SK-N-SH treated with all-trans-retinoic acid at 6 μM for 48 hours (cell line): ENCODE results near the gene MEG3.

Experiments
- ATAC-seq: fragments of 200-7000 bp; cut with Tn5 transposase; 3 replicates; pipeline ENCODE4 v1.9.1; 2020; ENCODE audit warnings: mild to moderate bottlenecking, moderate library complexity
- ARNTL ChIP-seq: fragments of 450-650 bp; formaldehyde crosslinking; IDR thresholded peaks from 2 replicates; pipeline ENCODE4 v1.5.0; 2020; ENCODE audit warnings: low read depth, mild to moderate bottlenecking, moderate library complexity, borderline replicate concordance
- CSDC2 ChIP-seq: fragments of 250-450 bp; sonication (Bioruptor Pico); IDR thresholded peaks from 2 replicates; pipeline ENCODE4 v1.5.0; 2020; ENCODE audit warnings: mild to moderate bottlenecking, moderate library complexity
- ESRRG ChIP-seq: fragments of 250-450 bp; sonication (Bioruptor Pico); IDR thresholded peaks from 2 replicates; pipeline ENCODE4 v1.6.1; 2021; ENCODE audit warnings: mild to moderate bottlenecking
- GLIS3 ChIP-seq: fragments of 250-450 bp; sonication (Bioruptor Pico); IDR thresholded peaks from 2 replicates; pipeline ENCODE4 v1.5.0; 2020; ENCODE audit warnings: mild to moderate bottlenecking, moderate library complexity
- ISL1 ChIP-seq: fragments of 250-450 bp; sonication (Bioruptor Pico); IDR thresholded peaks from 2 replicates; pipeline ENCODE4 v2.1.2; 2022; ENCODE audit warnings: mild to moderate bottlenecking, moderate library complexity
- PPARA ChIP-seq: fragments of 250-450 bp; sonication (Bioruptor Pico); IDR thresholded peaks from 2 replicates; pipeline ENCODE4 v1.5.0; 2020; ENCODE audit warnings: mild to moderate bottlenecking, borderline replicate concordance
- RARB ChIP-seq: fragments of 250-450 bp; sonication (Bioruptor Pico); IDR thresholded peaks from 2 replicates; pipeline ENCODE4 v1.8.0; 2021; ENCODE audit warnings: mild to moderate bottlenecking, moderate library complexity
- SNAI2 ChIP-seq: fragments of 250-450 bp; sonication (Bioruptor Pico); IDR thresholded peaks from 2 replicates; pipeline ENCODE4 v1.5.0; 2020; ENCODE audit warnings: mild to moderate bottlenecking, moderate library complexity
- TCF4 ChIP-seq: fragments of 250-450 bp; sonication (Bioruptor Pico); IDR thresholded peaks from 2 replicates; pipeline ENCODE4 v1.8.0; 2021; ENCODE audit warnings: mild to moderate bottlenecking, moderate library complexity, borderline replicate concordance
- TOX ChIP-seq: fragments of 250-450 bp; sonication (Bioruptor Pico); IDR thresholded peaks from 2 replicates; pipeline ENCODE4 v1.8.0; 2021; ENCODE audit warnings: mild to moderate bottlenecking, moderate library complexity, borderline replicate concordance
- TSHZ2 ChIP-seq: fragments of 250-450 bp; sonication (Bioruptor Pico); IDR thresholded peaks from 2 replicates; pipeline ENCODE4 v1.5.0; 2020; ENCODE audit warnings: mild to moderate bottlenecking, moderate library complexity
- ZC3H10 ChIP-seq: fragments of 250-450 bp; sonication (Bioruptor Pico); IDR thresholded peaks from 2 replicates; pipeline ENCODE4 v1.5.1; 2021; ENCODE audit warnings: mild to moderate bottlenecking, moderate library complexity
- ZFP3 ChIP-seq: fragments of 250-450 bp; sonication (Bioruptor Pico); IDR thresholded peaks from 2 replicates; pipeline ENCODE4 v1.5.0; 2020; ENCODE audit warnings: mild to moderate bottlenecking, moderate library complexity
- ZFP30 ChIP-seq: fragments of 450-650 bp; formaldehyde crosslinking; IDR thresholded peaks from 2 replicates; pipeline ENCODE4 v1.5.0; 2022; ENCODE audit warnings: mild to moderate bottlenecking, moderate library complexity
- ZNF565 ChIP-seq: fragments of 450-650 bp; formaldehyde crosslinking; conservative IDR thresholded peaks from 2 replicates; pipeline ENCODE4 v1.5.0; 2020; ENCODE audit warnings: low read depth, mild to moderate bottlenecking, moderate library complexity
- ZNF70 ChIP-seq: fragments of 450-650 bp; formaldehyde crosslinking; IDR thresholded peaks from 2 replicates; pipeline ENCODE4 v1.5.0; 2020; ENCODE audit warnings: mild to moderate bottlenecking, moderate library complexity
- ZNF8 ChIP-seq: fragments of 450-650 bp; formaldehyde crosslinking; IDR thresholded peaks from 2 replicates; pipeline ENCODE4 v1.5.0; 2020; ENCODE audit warnings: mild to moderate bottlenecking, moderate library complexity
- TF ChIP-seq, protein P1 (sequence below): fragments of 250-450 bp; sonication (Bioruptor Pico); IDR thresholded peaks from 2 replicates; pipeline ENCODE4 v1.8.0; 2021; ENCODE audit warnings: low read depth, mild to moderate bottlenecking, moderate library complexity, borderline replicate concordance
- TF ChIP-seq, protein P2 (sequence below): fragments of 250-450 bp; sonication (Bioruptor Pico); IDR thresholded peaks from 2 replicates; pipeline ENCODE4 v1.5.1; 2021; ENCODE audit warnings: mild to moderate bottlenecking, moderate library complexity
- TF ChIP-seq, protein P3 (sequence below): fragments of 250-450 bp; sonication (Bioruptor Pico); IDR thresholded peaks from 2 replicates; pipeline ENCODE4 v1.8.0; 2020; ENCODE audit warnings: mild to moderate bottlenecking, moderate library complexity, borderline replicate concordance
- TF ChIP-seq, protein P4 (sequence below): fragments of 250-450 bp; sonication (Bioruptor Pico); IDR thresholded peaks from 2 replicates; pipeline ENCODE4 v1.5.1; 2020; ENCODE audit warnings: low read depth, mild to moderate bottlenecking, moderate library complexity

The MEG3 gene

GRCh38 chr14:100857923-100858837, 32.3 kb downstream of the MEG3 start:
- ATAC-seq: no peak
- TF ChIP-seq ZNF565 (CRISPR knock-in tag): no peak
- TF ChIP-seq RARB (CRISPR knock-in tag): no peak
- TF ChIP-seq ZNF8 (CRISPR knock-in tag): no peak
- no peak for TF ChIP-seq ZC3H10 (CRISPR knock-in tag)
- TF ChIP-seq TOX (CRISPR knock-in tag): no peak

GRCh38 chr14:100858838-100859220, 32.9 kb downstream of the MEG3 start:
- TF ChIP-seq, protein P1, sequence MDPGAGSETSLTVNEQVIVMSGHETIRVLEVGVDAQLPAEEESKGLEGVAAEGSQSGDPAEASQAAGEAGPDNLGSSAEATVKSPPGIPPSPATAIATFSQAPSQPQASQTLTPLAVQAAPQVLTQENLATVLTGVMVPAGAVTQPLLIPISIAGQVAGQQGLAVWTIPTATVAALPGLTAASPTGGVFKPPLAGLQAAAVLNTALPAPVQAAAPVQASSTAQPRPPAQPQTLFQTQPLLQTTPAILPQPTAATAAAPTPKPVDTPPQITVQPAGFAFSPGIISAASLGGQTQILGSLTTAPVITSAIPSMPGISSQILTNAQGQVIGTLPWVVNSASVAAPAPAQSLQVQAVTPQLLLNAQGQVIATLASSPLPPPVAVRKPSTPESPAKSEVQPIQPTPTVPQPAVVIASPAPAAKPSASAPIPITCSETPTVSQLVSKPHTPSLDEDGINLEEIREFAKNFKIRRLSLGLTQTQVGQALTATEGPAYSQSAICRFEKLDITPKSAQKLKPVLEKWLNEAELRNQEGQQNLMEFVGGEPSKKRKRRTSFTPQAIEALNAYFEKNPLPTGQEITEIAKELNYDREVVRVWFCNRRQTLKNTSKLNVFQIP (CRISPR knock-in tag): no peak
- TF ChIP-seq ZFP3 (CRISPR knock-in tag) (no peak), RARB (CRISPR knock-in tag) (no peak), ARNTL (CRISPR knock-in tag) (no peak), SNAI2 (CRISPR knock-in tag) (no peak), ZC3H10 (CRISPR knock-in tag) (no peak), ESRRG (CRISPR knock-in tag) (no peak), ZNF70 (CRISPR knock-in tag) (no peak), ISL1 (no peak), TCF4 (CRISPR knock-in tag) (no peak)
- TF ChIP-seq, protein P2, sequence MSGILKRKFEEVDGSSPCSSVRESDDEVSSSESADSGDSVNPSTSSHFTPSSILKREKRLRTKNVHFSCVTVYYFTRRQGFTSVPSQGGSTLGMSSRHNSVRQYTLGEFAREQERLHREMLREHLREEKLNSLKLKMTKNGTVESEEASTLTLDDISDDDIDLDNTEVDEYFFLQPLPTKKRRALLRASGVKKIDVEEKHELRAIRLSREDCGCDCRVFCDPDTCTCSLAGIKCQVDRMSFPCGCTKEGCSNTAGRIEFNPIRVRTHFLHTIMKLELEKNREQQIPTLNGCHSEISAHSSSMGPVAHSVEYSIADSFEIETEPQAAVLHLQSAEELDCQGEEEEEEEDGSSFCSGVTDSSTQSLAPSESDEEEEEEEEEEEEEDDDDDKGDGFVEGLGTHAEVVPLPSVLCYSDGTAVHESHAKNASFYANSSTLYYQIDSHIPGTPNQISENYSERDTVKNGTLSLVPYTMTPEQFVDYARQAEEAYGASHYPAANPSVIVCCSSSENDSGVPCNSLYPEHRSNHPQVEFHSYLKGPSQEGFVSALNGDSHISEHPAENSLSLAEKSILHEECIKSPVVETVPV (CRISPR knock-in tag): no peak
- TF ChIP-seq, protein P3, sequence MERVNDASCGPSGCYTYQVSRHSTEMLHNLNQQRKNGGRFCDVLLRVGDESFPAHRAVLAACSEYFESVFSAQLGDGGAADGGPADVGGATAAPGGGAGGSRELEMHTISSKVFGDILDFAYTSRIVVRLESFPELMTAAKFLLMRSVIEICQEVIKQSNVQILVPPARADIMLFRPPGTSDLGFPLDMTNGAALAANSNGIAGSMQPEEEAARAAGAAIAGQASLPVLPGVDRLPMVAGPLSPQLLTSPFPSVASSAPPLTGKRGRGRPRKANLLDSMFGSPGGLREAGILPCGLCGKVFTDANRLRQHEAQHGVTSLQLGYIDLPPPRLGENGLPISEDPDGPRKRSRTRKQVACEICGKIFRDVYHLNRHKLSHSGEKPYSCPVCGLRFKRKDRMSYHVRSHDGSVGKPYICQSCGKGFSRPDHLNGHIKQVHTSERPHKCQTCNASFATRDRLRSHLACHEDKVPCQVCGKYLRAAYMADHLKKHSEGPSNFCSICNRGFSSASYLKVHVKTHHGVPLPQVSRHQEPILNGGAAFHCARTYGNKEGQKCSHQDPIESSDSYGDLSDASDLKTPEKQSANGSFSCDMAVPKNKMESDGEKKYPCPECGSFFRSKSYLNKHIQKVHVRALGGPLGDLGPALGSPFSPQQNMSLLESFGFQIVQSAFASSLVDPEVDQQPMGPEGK (CRISPR knock-in tag): no peak
- TF ChIP-seq, protein P4, sequence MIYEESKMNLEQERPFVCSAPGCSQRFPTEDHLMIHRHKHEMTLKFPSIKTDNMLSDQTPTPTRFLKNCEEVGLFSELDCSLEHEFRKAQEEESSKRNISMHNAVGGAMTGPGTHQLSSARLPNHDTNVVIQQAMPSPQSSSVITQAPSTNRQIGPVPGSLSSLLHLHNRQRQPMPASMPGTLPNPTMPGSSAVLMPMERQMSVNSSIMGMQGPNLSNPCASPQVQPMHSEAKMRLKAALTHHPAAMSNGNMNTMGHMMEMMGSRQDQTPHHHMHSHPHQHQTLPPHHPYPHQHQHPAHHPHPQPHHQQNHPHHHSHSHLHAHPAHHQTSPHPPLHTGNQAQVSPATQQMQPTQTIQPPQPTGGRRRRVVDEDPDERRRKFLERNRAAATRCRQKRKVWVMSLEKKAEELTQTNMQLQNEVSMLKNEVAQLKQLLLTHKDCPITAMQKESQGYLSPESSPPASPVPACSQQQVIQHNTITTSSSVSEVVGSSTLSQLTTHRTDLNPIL (CRISPR knock-in tag): no peak
- ATAC-seq: no peak

DNA sequence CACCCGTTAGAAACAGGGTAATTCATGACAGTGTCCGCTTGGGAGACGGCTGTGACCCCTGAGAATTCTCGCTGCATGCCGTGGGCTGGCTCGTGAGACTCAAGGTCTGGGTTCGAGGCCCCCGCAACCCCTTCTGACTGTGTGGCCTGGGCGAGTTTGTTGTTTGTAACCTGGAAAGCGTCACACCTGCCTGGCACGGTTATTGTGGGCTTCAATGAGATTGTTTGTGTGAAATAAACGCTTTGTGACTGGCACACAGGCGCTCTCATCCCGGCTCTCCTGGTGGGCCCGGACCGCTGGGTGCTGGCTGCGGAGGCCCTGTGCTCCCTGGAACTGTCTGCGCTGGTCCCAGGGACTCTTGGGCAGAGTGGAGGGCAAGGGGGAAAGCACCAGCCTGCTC, 33.9 kb downstream of the MEG3 start:
- ATAC-seq: no peak
- TF ChIP-seq PPARA (no peak), ZNF565 (CRISPR knock-in tag) (no peak), ZFP3 (CRISPR knock-in tag) (no peak), SNAI2 (CRISPR knock-in tag) (no peak), ZFP30 (CRISPR knock-in tag) (no peak), ZNF70 (CRISPR knock-in tag) (no peak), ZC3H10 (CRISPR knock-in tag) (no peak), ZNF8 (CRISPR knock-in tag) (no peak), ARNTL (CRISPR knock-in tag) (no peak)
- TF ChIP-seq, protein P4 (CRISPR knock-in tag): no peak

DNA sequence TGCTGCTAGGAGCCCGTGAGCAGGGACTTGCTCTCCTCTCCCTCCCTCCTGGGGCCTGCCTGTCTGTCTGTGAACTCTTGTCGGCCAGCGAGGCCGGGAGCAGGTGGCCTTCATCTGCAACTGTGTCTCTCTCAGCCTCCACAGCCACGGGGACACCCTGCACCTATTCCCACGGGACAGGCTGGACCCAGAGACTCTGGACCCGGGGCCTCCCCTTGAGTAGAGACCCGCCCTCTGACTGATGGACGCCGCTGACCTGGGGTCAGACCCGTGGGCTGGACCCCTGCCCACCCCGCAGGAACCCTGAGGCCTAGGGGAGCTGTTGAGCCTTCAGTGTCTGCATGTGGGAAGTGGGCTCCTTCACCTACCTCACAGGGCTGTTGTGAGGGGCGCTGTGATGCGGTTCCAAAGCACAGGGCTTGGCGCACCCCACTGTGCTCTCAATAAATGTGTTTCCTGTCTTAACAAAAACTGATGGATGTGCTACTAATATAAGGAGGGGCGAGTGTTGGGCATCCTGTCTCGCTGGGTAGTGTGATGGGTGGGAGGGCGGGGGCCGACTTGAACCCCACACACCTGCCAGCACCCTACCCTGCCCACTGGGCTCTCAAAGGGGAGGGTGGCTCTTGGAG, 34.8 kb downstream of the MEG3 start:
- no peak for ATAC-seq
- no peak for TF ChIP-seq GLIS3 (CRISPR knock-in tag)
- TF ChIP-seq ZC3H10 (CRISPR knock-in tag): no peak
- no peak for TF ChIP-seq TSHZ2 (CRISPR knock-in tag)
- TF ChIP-seq CSDC2 (CRISPR knock-in tag): no peak
- TF ChIP-seq TCF4 (CRISPR knock-in tag): no peak
- TF ChIP-seq ZFP30 (CRISPR knock-in tag): no peak
- TF ChIP-seq, protein P3 (CRISPR knock-in tag): no peak
- TF ChIP-seq ESRRG (CRISPR knock-in tag): no peak
